GM23338 (cell line): ENCODE results near the gene PLA2R1. TPM values are rescaled to one million over a fixed set of nuclear protein-coding genes. Genes with fewer than 3 reads are reported as not detected.

Experiments
- ATAC-seq: fragments of 200-7000 bp; cut with Tn5 transposase; 3 replicates; pipeline ENCODE4 v1.9.1; 2020
- DNase-seq: peaks from one replicate; pipeline ENCODE4 v3.0.0-alpha.2; 2015; ENCODE audit warnings: low spot score
- H2AFZ ChIP-seq: fragments of 200-600 bp; sonication (generic); 2 replicates; pipeline ENCODE4 v1.8.0; 2016; ENCODE audit warnings: antibody characterized with exemption, mild to moderate bottlenecking, moderate library complexity
- H3F3A ChIP-seq: fragments of 200-600 bp; sonication (generic); replicated peaks from 2 replicates; pipeline ENCODE4 v1.8.0; 2017; ENCODE audit warnings: antibody characterized with exemption, mixed run types, low read depth
- H3K27ac ChIP-seq: fragments of 200-600 bp; sonication (generic); 2 replicates; pipeline ENCODE4 v1.6.1; 2016; ENCODE audit warnings: low read depth
- H3K27me3 ChIP-seq: fragments of 200-600 bp; sonication (generic); 2 replicates; pipeline ENCODE4 v1.8.0; 2016; ENCODE audit warnings: mild to moderate bottlenecking, mixed run types, moderate library complexity; ENCODE audit not compliant: insufficient read depth
- H3K36me3 ChIP-seq: fragments of 200-600 bp; sonication (generic); 2 replicates; pipeline ENCODE4 v1.8.0; 2016; ENCODE audit warnings: mild to moderate bottlenecking; ENCODE audit not compliant: insufficient read depth
- H3K4me1 ChIP-seq: fragments of 200-600 bp; sonication (generic); 2 replicates; pipeline ENCODE4 v1.8.0; 2016; ENCODE audit warnings: mild to moderate bottlenecking, moderate library complexity; ENCODE audit not compliant: insufficient read depth
- H3K4me2 ChIP-seq: fragments of 200-600 bp; sonication (generic); 2 replicates; pipeline ENCODE4 v1.7.1; 2017; ENCODE audit warnings: mixed run types
- H3K4me3 ChIP-seq: fragments of 200-600 bp; sonication (generic); 2 replicates; pipeline ENCODE4 v1.6.1; 2016; ENCODE audit warnings: mixed run types
- H3K79me2 ChIP-seq: fragments of 200-600 bp; sonication (generic); replicated peaks from 2 replicates; pipeline ENCODE4 v1.8.0; 2017; ENCODE audit warnings: mild to moderate bottlenecking; ENCODE audit not compliant: insufficient read depth
- H3K9me2 ChIP-seq: fragments of 200-600 bp; sonication (generic); 2 replicates; pipeline ENCODE4 v1.8.0; 2017; ENCODE audit not compliant: insufficient read depth
- H4K20me1 ChIP-seq: fragments of 200-600 bp; sonication (generic); replicated peaks from 2 replicates; pipeline ENCODE4 v1.8.0; 2017; ENCODE audit warnings: mild to moderate bottlenecking; ENCODE audit not compliant: insufficient read depth
- H3K27ac Mint-ChIP-seq: 2 replicates; pipeline ENCODE4 v1.8.0; 2020; ENCODE audit warnings: inconsistent platforms, mild to moderate bottlenecking, moderate library complexity, mixed read lengths
- H3K27me3 Mint-ChIP-seq: 3 replicates; pipeline ENCODE4 v1.8.0; 2022; ENCODE audit warnings: low read depth, mild to moderate bottlenecking, moderate library complexity, mixed read lengths, inconsistent platforms; ENCODE audit not compliant: insufficient read depth, poor library complexity
- H3K36me3 Mint-ChIP-seq: 3 replicates; pipeline ENCODE4 v1.8.0; 2021; ENCODE audit warnings: low read depth, mild to moderate bottlenecking, inconsistent platforms, moderate library complexity, mixed read lengths
- H3K4me1 Mint-ChIP-seq: 3 replicates; pipeline ENCODE4 v1.8.0; 2020; ENCODE audit warnings: mild to moderate bottlenecking, inconsistent platforms, mixed read lengths
- H3K4me3 Mint-ChIP-seq: 3 replicates; pipeline ENCODE4 v1.8.0; 2021; ENCODE audit warnings: moderate library complexity, mild to moderate bottlenecking, inconsistent platforms, mixed read lengths
- H3K9me3 Mint-ChIP-seq: 3 replicates; pipeline ENCODE4 v1.8.0; 2020; ENCODE audit warnings: moderate library complexity, mild to moderate bottlenecking, inconsistent platforms, mixed read lengths
- CREB1 ChIP-seq: fragments of 250-450 bp; sonication (Bioruptor Pico); IDR thresholded peaks from 2 replicates; pipeline ENCODE4 v1.5.0; 2020; ENCODE audit warnings: low read depth, mild to moderate bottlenecking, moderate library complexity
- EZH2phosphoT487 ChIP-seq: fragments of 200-600 bp; sonication (generic); IDR thresholded peaks from one replicate; pipeline ENCODE4 v1.8.1; 2018; ENCODE audit warnings: antibody characterized with exemption; ENCODE audit not compliant: unreplicated experiment
- JUNB ChIP-seq: IDR thresholded peaks from one replicate; pipeline ENCODE4 v1.6.1; 2016; ENCODE audit warnings: antibody characterized with exemption; ENCODE audit not compliant: unreplicated experiment
- POLR2AphosphoS5 ChIP-seq: IDR thresholded peaks from 2 replicates; pipeline ENCODE4 v1.6.1; 2016; ENCODE audit warnings: antibody characterized with exemption, low read depth
- STAT1 ChIP-seq: IDR thresholded peaks from one replicate; pipeline ENCODE4 v1.6.1; 2016; ENCODE audit warnings: antibody characterized with exemption; ENCODE audit not compliant: unreplicated experiment
- ZNF331 ChIP-seq: fragments of 250-450 bp; sonication (Bioruptor Pico); IDR thresholded peaks from 2 replicates; pipeline ENCODE4 v1.5.0; 2020; ENCODE audit warnings: low read depth, mild to moderate bottlenecking, moderate library complexity
- polyA plus RNA-seq: library from polyadenylated mRNA; unstranded; fragments of >200 nt; fragmentation: Nextera tagmentation; extraction: Ambion mirVana; gene quantifications from 2 replicates; pipeline ENCODE4 v1.2.1, GENCODE V29; 2016
- total RNA-seq: library from RNA; depleted of rRNA; stranded (reverse); fragments of >200 nt; shearing (Covaris generic); gene quantifications from 2 replicates; pipeline ENCODE4 v1.2.3, GENCODE V29; 2014
- TF ChIP-seq, protein P1 (sequence below), 2 experiments: fragments of 200-600 bp in 1 of 2; sonication (generic) in 1 of 2; conservative IDR thresholded peaks; 2 replicates each; pipeline versions ENCODE4 v1.5.1 to v1.6.1; 2016 to 2017; ENCODE audit warnings: antibody characterized with exemption in 2 of 2, low read depth in 2 of 2, mild to moderate bottlenecking in 2 of 2, moderate library complexity in 1 of 2
- TF ChIP-seq, protein P2 (sequence below): IDR thresholded peaks from one replicate; pipeline ENCODE4 v1.6.1; 2018; ENCODE audit warnings: antibody characterized with exemption; ENCODE audit not compliant: unreplicated experiment

The PLA2R1 gene
- total and polyA plus RNA-seq, 2 experiments from 2014 or later = 0.57 to 1.2 TPM

DNA sequence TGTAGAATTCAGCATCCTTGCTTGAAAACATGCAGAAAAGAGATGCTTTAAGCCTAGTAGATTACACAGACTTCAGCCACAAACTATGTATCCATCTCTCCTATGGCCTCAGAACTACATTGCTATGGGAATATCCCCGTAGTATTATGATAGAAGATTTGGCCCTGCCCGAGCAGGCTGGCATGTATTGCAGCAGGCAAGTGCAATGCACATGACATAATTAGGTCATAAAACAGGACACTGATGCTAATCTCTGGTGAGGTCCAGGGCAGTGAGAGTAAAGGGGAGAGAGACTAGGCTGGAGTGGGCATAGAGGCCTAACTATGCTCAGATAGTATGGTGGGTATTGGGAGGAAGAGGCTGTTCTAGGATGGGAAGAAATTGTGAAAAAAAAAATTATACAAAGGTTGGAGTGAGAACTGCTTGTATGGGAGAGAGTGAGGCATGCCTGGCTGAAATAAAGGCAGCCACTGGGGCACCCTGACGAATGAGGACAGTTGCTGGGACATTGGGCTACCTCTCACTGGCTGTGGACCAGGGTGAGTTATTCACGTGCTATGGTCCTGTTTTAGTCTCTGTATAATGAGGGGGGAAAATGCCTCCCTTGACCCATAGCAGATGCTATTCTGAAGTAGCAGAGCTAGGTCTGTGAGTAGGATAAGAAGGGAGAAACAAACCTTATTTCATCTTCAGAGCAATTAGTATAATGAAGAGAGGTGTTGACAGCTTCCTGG, 1.6 kb upstream of the PLA2R1 start (continued):
- TF ChIP-seq POLR2AphosphoS5 (no peak), STAT1 (no peak), JUNB (no peak), CREB1 (CRISPR knock-in tag) (no peak)
- TF ChIP-seq, protein P1, sequence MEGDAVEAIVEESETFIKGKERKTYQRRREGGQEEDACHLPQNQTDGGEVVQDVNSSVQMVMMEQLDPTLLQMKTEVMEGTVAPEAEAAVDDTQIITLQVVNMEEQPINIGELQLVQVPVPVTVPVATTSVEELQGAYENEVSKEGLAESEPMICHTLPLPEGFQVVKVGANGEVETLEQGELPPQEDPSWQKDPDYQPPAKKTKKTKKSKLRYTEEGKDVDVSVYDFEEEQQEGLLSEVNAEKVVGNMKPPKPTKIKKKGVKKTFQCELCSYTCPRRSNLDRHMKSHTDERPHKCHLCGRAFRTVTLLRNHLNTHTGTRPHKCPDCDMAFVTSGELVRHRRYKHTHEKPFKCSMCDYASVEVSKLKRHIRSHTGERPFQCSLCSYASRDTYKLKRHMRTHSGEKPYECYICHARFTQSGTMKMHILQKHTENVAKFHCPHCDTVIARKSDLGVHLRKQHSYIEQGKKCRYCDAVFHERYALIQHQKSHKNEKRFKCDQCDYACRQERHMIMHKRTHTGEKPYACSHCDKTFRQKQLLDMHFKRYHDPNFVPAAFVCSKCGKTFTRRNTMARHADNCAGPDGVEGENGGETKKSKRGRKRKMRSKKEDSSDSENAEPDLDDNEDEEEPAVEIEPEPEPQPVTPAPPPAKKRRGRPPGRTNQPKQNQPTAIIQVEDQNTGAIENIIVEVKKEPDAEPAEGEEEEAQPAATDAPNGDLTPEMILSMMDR (conservative IDR thresholded peaks at IDR 0.05; ENCODE audit: low read depth in 2 of 2) = no peak
- TF ChIP-seq, protein P2, sequence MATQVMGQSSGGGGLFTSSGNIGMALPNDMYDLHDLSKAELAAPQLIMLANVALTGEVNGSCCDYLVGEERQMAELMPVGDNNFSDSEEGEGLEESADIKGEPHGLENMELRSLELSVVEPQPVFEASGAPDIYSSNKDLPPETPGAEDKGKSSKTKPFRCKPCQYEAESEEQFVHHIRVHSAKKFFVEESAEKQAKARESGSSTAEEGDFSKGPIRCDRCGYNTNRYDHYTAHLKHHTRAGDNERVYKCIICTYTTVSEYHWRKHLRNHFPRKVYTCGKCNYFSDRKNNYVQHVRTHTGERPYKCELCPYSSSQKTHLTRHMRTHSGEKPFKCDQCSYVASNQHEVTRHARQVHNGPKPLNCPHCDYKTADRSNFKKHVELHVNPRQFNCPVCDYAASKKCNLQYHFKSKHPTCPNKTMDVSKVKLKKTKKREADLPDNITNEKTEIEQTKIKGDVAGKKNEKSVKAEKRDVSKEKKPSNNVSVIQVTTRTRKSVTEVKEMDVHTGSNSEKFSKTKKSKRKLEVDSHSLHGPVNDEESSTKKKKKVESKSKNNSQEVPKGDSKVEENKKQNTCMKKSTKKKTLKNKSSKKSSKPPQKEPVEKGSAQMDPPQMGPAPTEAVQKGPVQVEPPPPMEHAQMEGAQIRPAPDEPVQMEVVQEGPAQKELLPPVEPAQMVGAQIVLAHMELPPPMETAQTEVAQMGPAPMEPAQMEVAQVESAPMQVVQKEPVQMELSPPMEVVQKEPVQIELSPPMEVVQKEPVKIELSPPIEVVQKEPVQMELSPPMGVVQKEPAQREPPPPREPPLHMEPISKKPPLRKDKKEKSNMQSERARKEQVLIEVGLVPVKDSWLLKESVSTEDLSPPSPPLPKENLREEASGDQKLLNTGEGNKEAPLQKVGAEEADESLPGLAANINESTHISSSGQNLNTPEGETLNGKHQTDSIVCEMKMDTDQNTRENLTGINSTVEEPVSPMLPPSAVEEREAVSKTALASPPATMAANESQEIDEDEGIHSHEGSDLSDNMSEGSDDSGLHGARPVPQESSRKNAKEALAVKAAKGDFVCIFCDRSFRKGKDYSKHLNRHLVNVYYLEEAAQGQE = no peak

DNA sequence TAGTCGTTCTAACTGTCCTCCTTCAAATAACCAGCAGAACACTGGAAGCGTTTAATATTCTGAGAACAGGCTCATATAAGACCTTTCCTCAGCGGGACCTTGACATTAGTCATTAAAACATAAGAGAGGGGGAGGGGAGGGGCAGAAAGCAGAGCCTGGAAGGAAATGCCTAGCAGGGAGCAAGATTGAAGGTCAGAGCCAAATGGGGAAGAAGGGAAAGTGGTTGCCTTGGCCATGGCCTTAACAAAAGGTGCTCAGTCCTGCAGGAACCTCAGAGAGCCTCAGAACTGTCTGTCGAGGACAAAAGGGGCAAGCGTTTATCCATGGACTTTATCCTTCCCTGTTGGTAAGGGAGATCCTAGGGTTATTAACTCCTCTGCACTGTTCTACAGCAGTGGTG, 856 bp upstream of the PLA2R1 start:
- peak overlapping the region; percentile 82 for H3K4me3 Mint-ChIP-seq
- no peaks in the 10 kb centered on the region for H3K9me2 ChIP-seq
- H3K4me2 ChIP-seq = peak overlapping the region; percentile 85
- ATAC-seq (peak; percentile 6; the same call in 2 of the 3 replicates), DNase-seq (peak; percentile 29)
- H3K36me3 Mint-ChIP-seq = peaks cover 16% of the 10 kb centered on the region
- peak overlapping the region; percentile 98 for H2AFZ ChIP-seq
- peaks cover 9% of the 10 kb centered on the region for H3K4me1 ChIP-seq
- H3K27me3 Mint-ChIP-seq = peaks cover 23% of the 10 kb centered on the region
- H3F3A ChIP-seq = 0 out of 2 replicates have a peak, but pooled peaks cover 4% of the 10 kb centered on the region
- H3K27me3 ChIP-seq = peaks cover 36% of the 10 kb centered on the region
- H3K27ac Mint-ChIP-seq = no peak overlapping the region
- H3K9me3 Mint-ChIP-seq = peaks cover 20% of the 10 kb centered on the region
- H3K36me3 ChIP-seq = no peaks in the 10 kb centered on the region
- H4K20me1 ChIP-seq = no peaks in the 10 kb centered on the region
- no peaks in the 10 kb centered on the region for H3K79me2 ChIP-seq
- peaks cover 8% of the 10 kb centered on the region for H3K4me1 Mint-ChIP-seq
- H3K27ac ChIP-seq = no peak overlapping the region
- peak overlapping the region; percentile 83 for H3K4me3 ChIP-seq
- TF ChIP-seq CREB1 (CRISPR knock-in tag) (no peak), EZH2phosphoT487 (no peak), POLR2AphosphoS5 (no peak), ZNF331 (CRISPR knock-in tag) (no peak), JUNB (no peak)
- TF ChIP-seq, protein P1 (conservative IDR thresholded peaks at IDR 0.05; ENCODE audit: low read depth in 2 of 2) = no peak
- TF ChIP-seq, protein P2 = no peak
